Pulmonary artery endothelial cell (primary cell): ENCODE data around the gene ZIC5. TPM values are rescaled to one million over a fixed set of nuclear protein-coding genes. Genes with fewer than 3 reads are reported as not detected.

Experiments used
- DNase-seq: peaks from one replicate; pipeline ENCODE4 v3.0.0-alpha.2; 2011; ENCODE audit warnings: low read depth, low spot score
- total RNA-seq: library from RNA; depleted of rRNA; stranded (reverse); fragments of >200 nt; gene quantifications from 2 replicates; pipeline ENCODE4 v1.2.3, GENCODE V29; 2014

The ZIC5 gene
- total RNA-seq, 1 donor from 2014 or later = not detected

- no peak for DNase-seq
Observed at GRCh38 chr13:99976575-99976974, 5.0 kb upstream of the ZIC5 start.

- no peak for DNase-seq
Observed at GRCh38 chr13:99975626-99976025, 4.1 kb upstream of the ZIC5 start.

GRCh38 chr13:99974939-99975561 lies 3.5 kb upstream of the ZIC5 start:
- no peak for DNase-seq

GRCh38 chr13:99974296-99974938 lies 2.9 kb upstream of the ZIC5 start:
- DNase-seq = no peak

- DNase-seq = no peak
Observed at GRCh38 chr13:99973808-99974185, 2.2 kb upstream of the ZIC5 start.

GRCh38 chr13:99973163-99973807 lies 1.7 kb upstream of the ZIC5 start:
- DNase-seq = no peak

- DNase-seq = no peak
Observed at GRCh38 chr13:99972190-99972731, 694 bp upstream of the ZIC5 start.

GRCh38 chr13:99970651-99971575 lies 654 bp downstream of the ZIC5 start:
- DNase-seq = no peak

GRCh38 chr13:99969919-99970650 lies 1.5 kb downstream of the ZIC5 start:
- no peak for DNase-seq

GRCh38 chr13:99969453-99969918 lies 2.1 kb downstream of the ZIC5 start:
- DNase-seq = no peak

- no peak for DNase-seq
Observed at GRCh38 chr13:99968521-99969452, 2.8 kb downstream of the ZIC5 start.

GRCh38 chr13:99967869-99968520 lies 3.6 kb downstream of the ZIC5 start:
- DNase-seq = no peak

GRCh38 chr13:99967498-99967868 lies 4.1 kb downstream of the ZIC5 start:
- no peak for DNase-seq

- DNase-seq = no peak
Observed at GRCh38 chr13:99966064-99966805, 5.3 kb downstream of the ZIC5 start.

- no peak for DNase-seq
Observed at GRCh38 chr13:99965329-99966000, 6.1 kb downstream of the ZIC5 start.

- no peak for DNase-seq
Observed at GRCh38 chr13:99963816-99964339, 7.7 kb downstream of the ZIC5 start.

- DNase-seq = no peak
Observed at GRCh38 chr13:99962242-99962641, 9.3 kb downstream of the ZIC5 start.

- no peak for DNase-seq
Observed at GRCh38 chr13:99961636-99962035, 9.9 kb downstream of the ZIC5 start.
